ENCODE results near the gene ZNF417.
A peak's percentile ranks its signal among the peaks of the same experiment; 100 is the strongest.
"Not testable (repeated sequence)": the region's sequence is repeated elsewhere in the genome, so short reads cannot be mapped to it uniquely, and the experiment has no call there.

The ZNF417 gene

DNA sequence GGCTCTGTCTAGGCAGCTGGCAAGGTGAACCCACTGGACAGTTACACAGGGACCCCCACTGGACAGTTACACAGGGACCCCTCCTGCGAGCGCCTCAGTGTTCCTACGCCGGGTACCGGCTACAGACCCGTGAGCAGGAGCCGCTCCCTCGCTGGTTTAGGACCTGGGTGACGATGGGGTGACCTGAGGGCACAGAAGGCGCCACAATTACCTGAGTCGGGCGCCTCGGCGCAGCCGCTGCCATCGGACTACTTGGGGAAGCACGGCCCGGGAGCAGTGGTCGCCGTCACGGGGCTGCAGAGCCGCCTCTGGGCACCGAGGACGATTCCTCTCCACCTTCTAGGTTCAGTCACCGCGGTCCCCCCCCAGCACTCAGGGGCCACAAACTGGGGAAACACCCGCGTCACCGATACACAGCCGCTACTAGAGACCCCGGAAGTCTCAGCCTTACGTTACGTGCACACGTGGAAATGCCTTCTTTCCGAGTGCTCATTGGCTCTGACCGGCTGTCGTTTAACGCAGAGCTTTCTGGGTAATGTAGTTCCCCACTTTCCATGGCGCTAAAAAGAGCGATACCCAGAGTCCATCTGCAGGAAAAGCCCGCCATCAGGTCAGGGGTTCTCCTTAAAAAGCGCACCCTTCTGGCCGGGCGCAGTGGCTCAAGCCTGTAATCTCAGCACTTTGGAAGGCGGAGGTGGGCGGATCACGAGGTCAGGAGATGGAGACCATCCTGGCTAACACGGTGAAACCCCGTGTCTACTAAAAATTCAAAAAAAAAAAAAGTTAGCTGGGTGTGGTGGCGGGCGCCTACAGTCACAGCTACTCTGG is at the start of gene ZNF417:
Gene ZNF417 (minus strand): TSS at position 425 of the 828 bp plus-strand sequence. CDS start 181 bp downstream, at position 244.
- DNase-seq = peak; percentile 24 to 92 (median 78)

DNA sequence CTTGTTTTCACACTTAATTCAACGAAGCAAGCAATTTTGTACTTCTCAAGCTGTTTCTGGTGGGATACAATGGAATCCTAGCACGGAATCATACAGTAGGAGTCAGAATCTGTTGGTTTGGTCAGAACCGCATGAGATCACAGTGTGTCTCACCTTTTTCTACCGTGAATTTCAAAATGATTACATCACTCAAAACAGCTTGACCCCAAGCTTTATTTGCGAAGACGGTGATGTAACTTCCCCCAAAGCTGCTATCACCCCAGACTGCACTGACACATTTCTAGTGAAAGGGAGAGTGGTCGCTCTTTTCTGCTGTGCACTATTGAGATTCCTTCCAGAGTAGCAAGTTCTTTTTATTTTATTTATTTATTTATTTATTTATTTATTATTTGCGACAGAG is 48.4 kb upstream of the ZNF417 start:
- no peak for DNase-seq

DNA sequence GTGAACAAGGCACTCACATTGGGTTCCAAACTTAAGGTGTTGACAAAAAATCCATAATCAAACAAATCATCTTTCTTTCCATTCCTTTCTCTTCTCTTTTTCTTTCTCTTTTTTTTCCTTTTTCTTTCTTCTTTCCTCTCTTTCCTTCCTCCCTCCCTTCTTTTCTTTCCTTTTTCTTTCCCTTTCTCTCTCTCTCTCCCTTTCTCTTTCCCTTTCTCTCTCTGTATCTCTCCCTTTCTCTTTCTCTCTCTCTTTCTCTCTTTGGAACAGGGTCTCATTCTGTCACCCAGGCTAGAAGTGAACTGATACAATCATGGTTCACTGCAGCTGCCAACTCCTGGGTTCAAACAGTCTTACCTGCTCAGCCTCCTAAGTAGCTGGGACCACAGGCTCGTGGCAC is 45.4 kb upstream of the ZNF417 start:
- DNase-seq = no peak

DNA sequence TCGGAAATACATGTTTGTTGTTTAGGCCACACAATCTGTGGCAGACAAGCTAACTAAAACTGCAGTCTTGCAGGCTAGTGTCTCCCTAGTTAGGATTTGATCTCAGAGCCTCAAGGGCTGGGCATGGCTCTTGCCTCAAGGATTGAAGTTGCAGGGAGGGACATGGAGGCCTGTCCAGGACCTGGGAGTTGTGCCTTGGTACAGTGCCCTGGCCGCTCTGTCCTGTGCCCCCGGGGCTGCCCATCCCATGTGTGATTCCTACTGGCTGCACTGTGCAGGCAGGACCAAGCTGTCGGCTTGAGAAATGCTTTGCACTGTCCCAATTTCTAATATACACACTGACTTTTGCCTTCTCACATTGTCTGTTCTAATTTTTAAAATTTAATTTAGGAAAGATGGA is 38.6 kb upstream of the ZNF417 start:
- DNase-seq = no peak

DNA sequence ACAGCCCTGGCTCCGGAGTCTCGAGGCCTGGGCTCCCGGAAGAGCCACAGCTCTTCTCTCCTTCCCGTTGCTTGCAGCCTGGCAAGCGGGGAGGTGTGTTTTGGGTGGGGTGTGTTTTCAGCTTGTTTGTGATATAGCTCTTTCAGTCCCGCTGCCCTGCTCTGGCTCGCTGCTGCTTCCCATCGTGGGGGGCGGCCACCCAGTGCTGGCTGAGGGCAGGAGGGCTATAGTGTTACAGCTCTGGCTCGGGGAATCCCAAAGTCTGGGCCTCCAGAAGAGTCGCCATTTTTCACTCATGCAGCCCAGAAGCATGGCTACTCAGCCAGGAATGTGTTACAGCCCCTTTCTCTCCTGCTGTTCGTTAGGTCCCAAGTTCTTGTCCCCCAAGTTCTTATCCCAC is 33.3 kb upstream of the ZNF417 start:
- DNase-seq = no peak

DNA sequence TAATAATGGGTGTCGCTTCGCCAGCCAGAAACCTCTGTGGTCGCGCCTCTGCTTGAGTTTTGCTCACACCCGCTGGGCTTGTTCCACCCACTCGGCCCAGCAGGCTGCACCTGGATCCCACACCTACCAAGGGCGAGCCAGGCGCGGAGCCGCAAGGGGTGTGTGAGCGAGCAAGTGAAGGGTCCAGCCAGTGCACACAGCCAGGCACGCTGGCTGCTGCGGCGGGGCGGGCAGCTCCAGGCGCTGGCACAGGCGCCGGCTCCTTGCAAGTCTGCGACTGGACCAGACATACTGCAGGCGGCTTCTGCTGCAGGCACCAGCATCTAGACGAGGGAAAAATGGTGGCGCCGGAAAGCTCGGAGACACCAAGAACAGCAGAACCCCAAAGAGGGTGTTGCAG is 32.9 kb upstream of the ZNF417 start:
- DNase-seq = no peak

DNA sequence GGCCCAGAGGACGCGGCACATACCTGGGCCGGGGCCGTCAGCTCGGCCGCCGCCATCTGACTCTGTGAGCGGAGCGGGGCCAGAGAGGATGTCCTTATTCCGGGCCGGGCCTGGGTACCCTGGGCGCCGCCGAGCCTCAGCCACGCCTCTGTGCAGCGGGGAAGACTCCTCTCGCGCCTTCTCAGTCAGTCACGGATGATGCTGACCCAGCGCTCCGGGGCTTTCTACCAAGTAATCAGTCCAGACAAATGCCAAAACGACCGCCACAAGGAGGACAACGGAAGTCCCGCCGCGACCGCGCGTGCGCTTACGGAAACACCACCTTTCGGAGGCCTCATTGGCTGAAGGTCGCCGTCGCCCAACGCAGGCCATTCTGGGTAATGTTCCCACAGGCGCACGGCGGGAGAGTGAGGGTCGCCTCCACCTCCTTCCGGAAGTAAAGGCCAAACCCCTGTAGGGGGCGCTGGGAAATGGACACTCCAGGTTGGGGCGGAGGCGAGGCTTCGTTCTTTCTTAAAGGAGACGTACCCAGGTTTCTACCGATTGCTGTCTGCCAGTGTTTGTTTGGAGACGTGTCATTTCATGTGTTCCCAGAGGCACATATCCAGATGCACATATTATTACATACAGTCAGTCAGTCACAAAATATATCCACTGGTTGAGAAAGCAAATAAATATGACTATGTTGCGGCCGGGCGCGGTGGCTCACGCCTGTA is 31.2 kb upstream of the ZNF417 start, which contains the start of gene ZNF256:
Gene ZNF256 (minus strand): TSS at position 288 of the 716 bp plus-strand sequence. CDS start 232 bp downstream, at position 56.
- DNase-seq = peak; percentile 60 to 97 (median 91)

DNA sequence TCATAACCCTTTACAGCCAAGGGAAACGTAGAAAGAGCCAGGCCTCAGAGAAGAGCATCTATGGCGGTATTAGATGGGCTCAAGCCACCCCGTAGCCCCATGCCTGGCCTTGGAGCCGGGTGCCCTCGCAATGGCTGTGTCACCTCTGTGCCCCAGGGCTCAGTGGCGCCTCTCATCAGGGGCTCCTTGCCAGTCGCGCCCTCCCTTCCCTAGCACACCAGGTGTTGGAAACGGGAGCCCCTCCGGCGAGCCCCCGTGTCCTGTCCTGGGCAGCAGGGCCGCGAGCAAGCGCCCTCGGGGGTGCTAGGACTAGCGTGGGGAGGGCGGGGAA is 30.7 kb upstream of the ZNF417 start:
- peak in 2 of 51 donors; percentile 28 to 29 for DNase-seq

DNA sequence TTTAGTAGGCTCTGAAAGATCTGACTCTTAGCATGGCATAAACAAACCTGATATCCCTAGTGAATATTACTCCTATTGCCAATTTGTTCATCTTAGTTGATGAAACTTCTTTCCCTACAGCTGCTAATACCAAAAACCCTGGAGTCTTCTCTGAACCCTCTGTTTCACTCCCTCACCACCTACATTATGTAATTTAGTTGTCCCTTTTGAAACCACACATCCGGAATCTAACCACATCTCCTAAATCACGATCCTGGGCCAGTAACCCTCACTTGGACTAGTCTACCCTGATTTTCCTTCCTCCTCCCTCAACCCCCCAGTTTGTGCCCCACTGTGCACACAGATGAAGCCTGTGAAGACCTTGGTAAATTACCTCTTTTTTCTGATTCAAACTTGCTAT is 29.9 kb upstream of the ZNF417 start:
- DNase-seq = no peak

DNA sequence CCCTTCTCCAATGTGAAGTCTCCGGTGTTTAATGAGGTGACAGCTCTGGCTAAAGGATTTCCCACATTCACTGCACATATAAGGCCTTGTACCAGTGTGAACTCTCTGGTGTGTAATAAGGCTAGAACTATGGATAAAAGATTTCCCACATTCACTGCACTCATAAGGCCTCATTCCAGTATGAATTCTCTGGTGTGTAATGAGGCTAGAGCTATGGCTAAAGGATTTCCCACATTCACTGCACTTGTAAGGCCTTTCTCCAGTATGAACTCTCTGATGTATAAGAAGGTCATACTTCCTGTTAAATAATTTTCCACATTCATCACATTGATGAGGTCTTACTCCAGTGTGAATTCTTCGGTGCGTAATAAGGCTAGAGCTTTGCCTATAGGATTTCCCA is 25.2 kb upstream of the ZNF417 start:
- no peak for DNase-seq

DNA sequence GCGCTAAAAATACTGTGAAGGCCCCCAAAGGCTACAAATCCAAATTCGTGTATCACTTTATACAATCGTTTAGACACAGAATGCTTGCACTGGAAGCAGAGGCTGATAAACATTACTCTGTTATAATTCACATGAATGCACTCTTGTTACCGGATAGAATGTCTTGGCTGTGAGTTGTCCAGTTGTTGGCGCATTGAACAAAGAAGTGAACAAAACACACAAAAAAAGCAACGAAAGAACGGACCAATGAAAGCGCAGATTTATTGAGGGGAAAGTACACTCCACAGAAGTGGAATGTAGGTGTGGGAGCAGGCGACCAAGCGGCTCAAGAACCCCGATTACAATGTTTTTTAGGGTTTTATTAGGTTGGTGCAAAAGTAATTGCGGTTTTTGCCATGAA is 19.3 kb upstream of the ZNF417 start:
- peak in 4 of 51 donors; percentile 1 to 39 (median 22) for DNase-seq

DNA sequence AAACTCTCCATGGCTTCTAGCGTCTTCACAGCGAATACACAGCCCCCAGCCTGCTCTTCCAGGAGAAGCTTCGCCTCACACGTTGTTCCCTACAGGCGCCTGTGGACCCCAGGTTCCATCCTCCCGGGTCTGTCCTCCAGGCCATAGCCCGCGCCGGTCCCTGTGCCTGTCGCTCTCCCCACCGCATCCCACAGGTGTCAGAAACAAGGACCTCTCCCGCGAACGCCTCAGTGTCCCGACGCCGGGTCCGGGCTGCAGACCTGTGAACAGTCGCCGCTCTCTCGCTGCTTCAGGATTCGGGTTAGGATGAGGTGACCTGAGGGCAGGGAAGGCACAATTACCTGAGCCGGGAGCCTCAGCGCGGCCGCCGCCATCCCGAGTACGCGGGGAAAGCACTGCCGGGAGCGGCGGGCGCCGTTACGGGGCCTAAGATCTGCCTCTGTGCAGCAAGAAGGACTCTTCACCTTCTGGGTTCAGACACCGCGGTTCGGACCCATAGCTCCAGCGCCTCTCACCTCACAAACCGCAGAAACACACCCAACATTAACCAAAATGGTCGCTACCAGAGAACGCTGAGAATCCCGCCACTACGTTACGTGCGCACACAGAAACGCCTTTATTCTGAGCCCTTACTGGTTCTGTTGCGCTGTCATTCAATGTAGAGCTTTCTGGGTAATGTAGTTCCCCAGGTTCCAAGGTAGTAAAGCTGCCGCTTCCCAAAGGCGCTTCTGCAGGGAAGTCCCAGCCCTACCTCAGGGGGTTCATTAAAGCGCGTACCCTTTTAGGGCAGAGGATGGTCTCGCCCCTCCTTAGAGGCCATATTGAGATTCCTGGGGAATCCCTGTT is 18.7 kb upstream of the ZNF417 start, which contains the start of gene ZNF418:
Gene ZNF418 (minus strand): TSS at position 583 of the 846 bp plus-strand sequence. CDS start 1,580 bp downstream, outside the sequence.
- peak; percentile 7 to 91 (median 61) for DNase-seq

DNA sequence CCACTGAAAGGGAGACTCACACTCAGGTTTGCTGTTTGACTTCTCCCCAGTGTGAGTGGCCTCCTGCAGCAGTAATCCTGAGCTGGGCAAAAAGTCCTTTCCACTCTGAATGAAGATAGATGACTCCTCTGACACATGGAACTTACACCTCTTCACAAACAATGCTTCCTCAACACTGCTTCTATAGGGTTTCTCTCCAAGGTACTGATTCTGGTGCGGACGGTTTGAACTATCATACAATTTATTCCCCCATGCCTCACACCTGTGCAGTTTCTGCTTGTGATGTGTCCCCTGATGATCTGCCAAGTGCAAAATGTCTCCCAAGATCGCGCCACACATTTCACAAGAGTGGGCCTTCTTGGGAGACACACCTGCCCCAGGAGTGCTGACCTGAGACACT is 11.2 kb upstream of the ZNF417 start:
- DNase-seq = no peak

DNA sequence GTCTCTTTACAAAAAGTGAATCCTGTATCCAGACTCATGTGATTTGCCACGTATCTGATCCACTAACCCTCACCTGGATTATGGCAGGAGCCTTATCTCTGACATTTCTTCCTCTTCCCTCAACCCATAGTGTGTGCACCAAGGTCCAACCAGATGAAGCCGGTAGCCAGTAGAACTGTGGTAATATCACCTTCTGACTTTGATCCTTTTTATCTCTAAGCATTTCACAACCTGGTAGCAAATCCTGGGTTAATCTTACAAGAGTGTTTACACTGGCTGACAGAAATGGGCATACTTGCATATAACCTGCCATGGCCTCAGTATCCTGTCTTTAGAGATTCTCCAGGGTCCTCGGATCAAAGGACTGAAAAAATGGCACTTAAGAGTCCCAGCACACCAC is 1.9 kb downstream of the ZNF417 start:
- no peak for DNase-seq

DNA sequence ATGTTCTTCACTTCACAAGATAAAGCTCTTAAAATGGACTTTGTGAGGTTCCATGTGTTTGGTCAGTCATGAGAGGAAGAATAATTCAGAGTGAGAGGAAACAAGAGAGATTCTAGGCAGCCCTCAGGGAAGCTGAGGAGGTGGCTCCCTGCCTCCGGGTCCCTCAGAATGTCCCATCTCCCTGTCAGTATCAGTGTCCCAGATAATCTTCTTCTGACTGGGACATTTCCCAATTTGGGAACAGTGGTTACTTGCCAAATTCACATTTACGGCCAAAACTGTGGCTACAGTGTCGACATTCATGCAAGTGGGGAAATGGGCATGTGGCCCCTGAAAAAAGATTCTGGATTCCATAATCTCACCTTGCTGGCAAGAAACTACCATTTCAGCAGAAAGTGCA is 9.0 kb downstream of the ZNF417 start:
- no peak for DNase-seq

DNA sequence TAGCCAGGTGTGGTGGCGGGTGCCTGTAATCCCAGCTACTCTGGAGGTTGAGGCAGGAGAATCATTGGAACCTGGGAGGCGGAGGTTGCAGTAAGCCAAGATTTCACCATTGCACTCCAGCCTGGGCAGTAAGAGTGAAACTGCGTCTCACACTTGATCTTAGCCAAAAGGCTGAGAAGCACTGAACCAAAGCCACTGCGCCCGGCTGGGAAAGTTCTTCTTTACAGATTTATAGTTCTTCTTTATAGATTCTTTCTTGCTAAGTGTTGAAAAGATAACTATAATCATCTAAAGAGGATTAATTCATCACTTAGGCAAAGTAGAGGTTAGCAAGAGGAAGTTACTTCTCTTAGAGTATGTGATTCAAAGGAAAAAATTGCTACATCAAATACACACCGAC is 11.1 kb downstream of the ZNF417 start:
- DNase-seq = no peak

DNA sequence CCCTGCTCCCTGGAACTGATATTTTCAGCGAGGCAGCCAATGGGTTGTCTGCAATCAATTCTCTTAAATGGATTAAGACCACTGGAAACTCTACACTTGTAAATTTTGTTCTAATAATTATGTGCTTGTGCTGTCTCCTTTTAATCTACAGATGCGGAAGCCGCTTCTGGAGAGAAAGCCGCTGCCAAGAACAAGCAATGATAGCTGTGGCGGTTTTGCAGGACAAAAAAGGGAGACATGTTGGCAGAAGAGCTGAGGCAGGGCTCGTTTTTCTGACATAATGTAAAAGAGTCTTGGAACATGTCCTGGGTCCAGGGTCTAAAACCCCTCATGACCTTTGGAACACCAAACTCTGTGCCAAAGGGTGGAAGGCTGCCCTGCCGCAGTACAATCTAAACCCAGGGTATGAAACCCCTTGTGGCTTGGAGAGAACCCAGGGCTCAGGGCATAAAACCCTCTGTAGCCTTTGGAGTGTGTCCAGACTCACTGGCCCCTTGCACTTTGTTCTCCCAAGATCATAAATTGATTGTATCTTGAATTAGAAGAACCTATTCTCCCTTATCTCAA is 12.7 kb downstream of the ZNF417 start:
- DNase-seq = no peak

DNA sequence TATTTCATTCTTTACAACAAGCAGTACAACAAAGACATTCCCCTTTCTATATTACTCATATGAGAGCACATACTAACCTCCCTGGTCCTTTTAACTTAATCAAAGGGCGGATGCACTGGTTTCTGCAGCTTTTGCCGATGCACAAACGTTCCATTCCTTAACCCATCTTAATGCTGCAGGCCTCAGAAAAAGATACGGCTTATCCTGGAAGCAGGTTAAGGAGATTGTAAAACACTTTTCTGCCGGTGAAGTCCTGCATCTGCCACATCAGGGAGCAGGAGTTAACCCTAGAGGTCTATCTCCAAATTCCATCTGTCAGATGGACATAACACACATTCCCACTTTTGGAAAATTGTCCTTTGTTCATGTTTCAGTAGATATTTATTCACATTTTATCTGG is 16.1 kb downstream of the ZNF417 start:
- DNase-seq = no peak

DNA sequence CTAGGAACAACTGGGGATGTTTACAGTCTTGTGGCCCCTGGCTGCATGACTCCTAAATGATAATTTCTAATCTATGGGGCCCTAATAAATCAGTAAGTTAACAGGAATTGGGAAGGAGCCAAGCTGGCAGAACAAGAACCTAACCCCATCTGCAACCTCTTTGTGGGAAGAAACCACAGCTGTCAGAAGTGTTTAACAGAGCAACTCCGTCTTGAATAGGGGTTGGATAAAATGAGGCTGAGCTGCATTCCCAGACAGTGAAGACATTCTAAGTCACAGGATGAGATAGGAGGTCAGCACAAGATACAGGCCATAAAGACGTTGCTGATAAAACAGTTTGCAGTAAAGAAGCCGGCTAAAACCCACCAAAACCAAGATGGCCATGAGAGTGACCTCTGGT is 25.7 kb downstream of the ZNF417 start:
- not testable (repeated sequence) for DNase-seq

DNA sequence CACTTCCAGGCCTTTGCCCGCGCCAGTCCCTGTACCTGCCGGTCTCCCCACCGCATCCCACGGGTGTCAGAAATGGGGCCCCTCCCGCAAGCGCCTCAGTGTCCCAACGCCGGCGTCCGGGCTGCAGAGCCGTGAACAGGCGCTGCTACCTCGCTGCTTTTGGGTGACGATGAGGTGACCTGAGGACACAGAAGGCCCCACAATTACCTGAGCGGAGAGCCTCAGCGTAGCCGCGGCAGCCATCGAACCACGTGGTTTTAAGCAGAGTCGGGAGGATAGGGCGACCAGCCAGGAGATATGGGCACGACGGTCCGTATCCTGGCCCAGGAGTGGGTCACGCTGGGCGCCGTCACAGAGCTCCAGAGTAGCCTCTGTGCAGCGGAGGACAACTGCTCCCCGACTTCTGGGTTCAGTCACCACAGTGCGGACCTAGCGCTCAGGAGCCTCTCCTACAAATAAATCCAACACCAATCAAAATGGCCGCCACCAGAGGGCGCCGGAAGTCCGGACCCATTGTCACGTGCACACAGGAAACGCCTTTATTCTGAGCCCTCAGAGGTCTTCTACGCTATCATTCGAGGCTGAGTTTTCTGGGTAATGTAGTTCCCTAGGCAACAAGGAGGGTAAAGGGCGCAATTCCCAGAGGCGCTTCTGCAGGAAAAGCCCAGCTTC is 27.7 kb downstream of the ZNF417 start, which contains the start of gene ZNF814:
Gene ZNF814 (minus strand): TSS at position 478 of the 672 bp plus-strand sequence. CDS start 235 bp downstream, at position 243.
- DNase-seq = peak; percentile 16 to 91 (median 68)

DNA sequence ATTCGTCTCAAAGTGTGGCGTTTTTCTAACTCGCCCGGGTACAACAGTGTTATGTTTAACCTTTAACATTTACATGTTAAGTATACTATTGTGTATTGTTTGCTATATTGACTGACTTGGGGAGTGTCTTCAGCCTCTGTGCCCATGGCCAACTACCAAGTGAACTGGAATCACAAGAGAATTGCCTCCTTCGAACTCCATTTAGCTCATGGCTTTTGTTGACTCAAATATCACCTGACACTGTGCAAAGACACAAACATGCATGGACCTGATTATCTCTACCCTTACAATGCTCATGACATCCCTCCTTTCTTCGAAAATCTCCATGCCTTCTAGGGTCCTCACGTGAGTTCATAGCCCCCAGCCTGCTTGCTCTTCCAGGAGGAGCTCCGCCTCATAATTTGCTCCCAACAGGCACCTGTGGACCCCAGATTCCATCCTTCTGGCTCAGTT is 28.3 kb downstream of the ZNF417 start:
- DNase-seq = peak in 1 of 51 donors; percentile 25
